SK-N-SH (cell line): ENCODE measurements around the gene ZC3H7A. TPM values are rescaled to one million over a fixed set of nuclear protein-coding genes. Genes with fewer than 3 reads are reported as not detected.
A peak's percentile ranks its signal among the peaks of the same experiment; 100 is the strongest.

Source experiments
- CTCF ChIA-PET: fragments of 300-600, 350-600 bp; formaldehyde crosslinking; extraction: SDS; loops from one replicate; lab custom pipeline; 2021; lab: Yijun Ruan, JAX
- POLR2A ChIA-PET: fragments of 350-600 bp; sonication (Branson Sonifier 250); formaldehyde crosslinking; extraction: SDS; loops from one replicate; lab custom pipeline; 2020; ENCODE audit warnings: antibody characterized with exemption, inconsistent platforms; lab: Yijun Ruan, JAX
- DNase-seq: peaks from one replicate; pipeline ENCODE4 v3.0.0; 2012
- H2AFZ ChIP-seq: fragments of 200-600 bp; sonication (generic); 2 replicates; pipeline ENCODE4 v1.8.1; 2016; ENCODE audit warnings: antibody characterized with exemption, mild to moderate bottlenecking, low read depth
- H3F3A ChIP-seq: fragments of 200-600 bp; sonication (generic); replicated peaks from 2 replicates; pipeline ENCODE3; 2016; ENCODE audit warnings: antibody characterized with exemption, mild to moderate bottlenecking; ENCODE audit not compliant: insufficient read depth
- H3K27ac ChIP-seq, 2 experiments: fragments of 200-500 bp in 1 of 2; fragments of 200-600 bp in 1 of 2; sonication (Bioruptor generic) in 1 of 2; sonication (generic), shearing (Covaris generic) in 1 of 2; 2 replicates each; pipeline versions ENCODE4 v1.5.1 to v1.6.1; 2014 to 2016; ENCODE audit warnings: low read depth in 2 of 2, inconsistent platforms in 1 of 2, low read length in 1 of 2, mild to moderate bottlenecking in 1 of 2, mixed read lengths in 1 of 2
- H3K27me3 ChIP-seq: fragments of 200-600 bp; sonication (generic), shearing (Covaris generic); 2 replicates; pipeline ENCODE4 v1.6.1; 2016; ENCODE audit warnings: mixed run types; ENCODE audit not compliant: insufficient read depth
- H3K36me3 ChIP-seq, 2 experiments: fragments of 200-500 bp in 1 of 2; fragments of 200-600 bp in 1 of 2; sonication (Bioruptor generic) in 1 of 2; sonication (generic) in 1 of 2; replicated peaks in 1 of 2; 2 replicates each; pipeline versions ENCODE3 to v1.5.1; 2014 to 2016; ENCODE audit warnings: low read length in 1 of 2, mild to moderate bottlenecking in 1 of 2; ENCODE audit not compliant: insufficient read depth in 2 of 2, control insufficient read depth in 1 of 2
- H3K4me1 ChIP-seq, 2 experiments: fragments of 200-500 bp in 1 of 2; fragments of 200-600 bp in 1 of 2; sonication (Bioruptor generic) in 1 of 2; sonication (generic), shearing (Covaris generic) in 1 of 2; 2 replicates each; pipeline versions ENCODE4 v1.5.1 to v1.6.1; 2014 to 2016; ENCODE audit warnings: low read depth in 1 of 2, low read length in 1 of 2, mixed run types in 1 of 2; ENCODE audit not compliant: insufficient read depth in 2 of 2, control insufficient read depth in 1 of 2
- H3K4me2 ChIP-seq: fragments of 200-600 bp; sonication (generic), shearing (Covaris generic); 2 replicates; pipeline ENCODE4 v1.6.1; 2017; ENCODE audit warnings: mixed run types
- H3K4me3 ChIP-seq, 2 experiments: fragments of 200-500 bp in 1 of 2; fragments of 200-600 bp in 1 of 2; sonication (Bioruptor generic) in 1 of 2; sonication (generic), shearing (Covaris generic) in 1 of 2; 2 replicates each; pipeline versions ENCODE4 v1.5.1 to v1.8.1; 2014 to 2016; ENCODE audit warnings: low read depth in 2 of 2, inconsistent platforms in 1 of 2, low read length in 1 of 2, mild to moderate bottlenecking in 1 of 2, mixed read lengths in 1 of 2, moderate library complexity in 1 of 2
- H3K79me2 ChIP-seq: fragments of 200-600 bp; sonication (generic); 2 replicates; pipeline ENCODE4 v1.8.1; 2017; ENCODE audit warnings: mild to moderate bottlenecking; ENCODE audit not compliant: insufficient read depth
- H3K9ac ChIP-seq: fragments of 200-600 bp; sonication (generic); 2 replicates; pipeline ENCODE4 v1.6.1; 2017; ENCODE audit warnings: mixed run types
- H3K9me2 ChIP-seq: fragments of 200-600 bp; sonication (generic); 2 replicates; pipeline ENCODE4 v1.6.1; 2017; ENCODE audit warnings: mixed run types
- H3K9me3 ChIP-seq: fragments of 200-600 bp; sonication (generic); 2 replicates; pipeline ENCODE4 v1.6.1; 2017; ENCODE audit warnings: mixed run types, mild to moderate bottlenecking, moderate library complexity
- H4K20me1 ChIP-seq: fragments of 200-600 bp; sonication (generic); 2 replicates; pipeline ENCODE4 v1.6.1; 2017; ENCODE audit warnings: mild to moderate bottlenecking, mixed run types; ENCODE audit not compliant: insufficient read depth
- CHD2 ChIP-seq: fragments of 150-350 bp; IDR thresholded peaks from 2 replicates; pipeline ENCODE4 v1.6.1; 2018; ENCODE audit warnings: low read length; ENCODE audit not compliant: partially characterized antibody
- CTCF ChIP-seq: fragments of 200-600 bp; sonication (generic); IDR thresholded peaks from 2 replicates; pipeline ENCODE4 v1.6.1; 2017; ENCODE audit warnings: antibody characterized with exemption, mild to moderate bottlenecking, moderate library complexity
- ELF1 ChIP-seq: IDR thresholded peaks from 2 replicates; pipeline ENCODE4 v1.4.0; 2012
- EP300 ChIP-seq, 2 experiments: IDR thresholded peaks; 2 replicates each; pipeline versions ENCODE4 v1.4.0 to v1.6.1; 2012; ENCODE audit warnings: borderline replicate concordance in 1 of 2, low read depth in 1 of 2, low read length in 1 of 2
- FOSL2 ChIP-seq: IDR thresholded peaks from 2 replicates; pipeline ENCODE4 v1.4.0; 2012; ENCODE audit warnings: low read depth, mild to moderate bottlenecking, moderate library complexity, borderline replicate concordance
- FOXJ3 ChIP-seq: sonication (generic); formaldehyde crosslinking; IDR thresholded peaks from 2 replicates; pipeline ENCODE4 v1.5.1; 2020; ENCODE audit warnings: mild to moderate bottlenecking, missing genetic modification reagents
- GABPA ChIP-seq: IDR thresholded peaks from 2 replicates; pipeline ENCODE4 v1.4.0; 2012; ENCODE audit warnings: low read depth, mild to moderate bottlenecking
- GATA2 ChIP-seq: sonication (generic); formaldehyde crosslinking; IDR thresholded peaks from 2 replicates; pipeline ENCODE4 v1.5.0; 2020; ENCODE audit warnings: mild to moderate bottlenecking, missing genetic modification reagents
- MEF2A ChIP-seq: IDR thresholded peaks from 2 replicates; pipeline ENCODE4 v1.4.0; 2012; ENCODE audit warnings: low read depth, borderline replicate concordance
- MXI1 ChIP-seq: IDR thresholded peaks from 2 replicates; pipeline ENCODE4 v1.6.1; 2012; ENCODE audit warnings: mild to moderate bottlenecking, low read depth, low read length, improper control_type of control experiment
- NFIC ChIP-seq: IDR thresholded peaks from 2 replicates; pipeline ENCODE4 v1.4.0; 2012; ENCODE audit warnings: borderline replicate concordance
- NRF1 ChIP-seq: IDR thresholded peaks from 2 replicates; pipeline ENCODE4 v1.6.1; 2012; ENCODE audit warnings: low read depth, mild to moderate bottlenecking, low read length
- PBX3 ChIP-seq: IDR thresholded peaks from 2 replicates; pipeline ENCODE4; 2012
- RAD21 ChIP-seq: IDR thresholded peaks from 2 replicates; pipeline ENCODE4 v1.6.1; 2012; ENCODE audit warnings: mild to moderate bottlenecking, low read length
- RCOR1 ChIP-seq: fragments of 150-350 bp; IDR thresholded peaks from 2 replicates; pipeline ENCODE4 v1.6.1; 2017; ENCODE audit warnings: antibody characterized with exemption, low read length
- REST ChIP-seq: IDR thresholded peaks from 2 replicates; pipeline ENCODE4 v1.6.1; 2012; ENCODE audit warnings: mild to moderate bottlenecking, low read depth, low read length, moderate library complexity
- RFX5 ChIP-seq: IDR thresholded peaks from 2 replicates; pipeline ENCODE4 v1.6.1; 2012; ENCODE audit warnings: mild to moderate bottlenecking, improper control_type of control experiment, low read length
- RXRA ChIP-seq: IDR thresholded peaks from 2 replicates; pipeline ENCODE4 v1.4.0; 2012; ENCODE audit warnings: low read depth, mild to moderate bottlenecking, borderline replicate concordance
- SIN3A ChIP-seq: IDR thresholded peaks from 2 replicates; pipeline ENCODE4 v1.6.1; 2012; ENCODE audit warnings: low read depth, mild to moderate bottlenecking, low read length, moderate library complexity, borderline replicate concordance
- TAF1 ChIP-seq: IDR thresholded peaks from 2 replicates; pipeline ENCODE4 v1.6.1; 2012; ENCODE audit warnings: low read depth, mild to moderate bottlenecking, low read length, moderate library complexity, borderline replicate concordance
- TCF12 ChIP-seq: IDR thresholded peaks from 2 replicates; pipeline ENCODE4 v1.4.0; 2012
- YY1 ChIP-seq: IDR thresholded peaks from 2 replicates; pipeline ENCODE4 v1.4.0; 2012; ENCODE audit warnings: low read depth, mild to moderate bottlenecking
- WGBS: methylation state at CpG from one replicate; pipeline ENCODE4 v1.1.6; 2017; ENCODE audit warnings: low lambda C conversion rate; 5-methylcytosine and 5-hydroxymethylcytosine counted together
- polyA plus RNA-seq, 3 experiments: library from polyadenylated mRNA; depleted of rRNA; stranded (reverse); fragments of >200 nt; gene quantifications; 2 replicates each; pipeline ENCODE4 v1.2.3, GENCODE V29; 2012
- TF ChIP-seq, protein P1 (sequence below): IDR thresholded peaks from 2 replicates; pipeline ENCODE4 v1.4.0; 2012; ENCODE audit warnings: low read depth, borderline replicate concordance
- TF ChIP-seq, protein P2 (sequence below): fragments of 150-350 bp; IDR thresholded peaks from 2 replicates; pipeline ENCODE4 v1.6.1; 2016; ENCODE audit warnings: mild to moderate bottlenecking, low read depth, low read length

ZC3H7A gene
- polyA plus RNA-seq, 1 of the 3 experiments (the other 2 are of a cell fraction): 31.9 TPM

- Histone ChIP-seq H3K9me3 (no peaks in the 10 kb centered on the region), H3F3A (peaks cover 9% of the 10 kb centered on the region), H3K79me2 (peaks cover 50% of the 10 kb centered on the region), H3K36me3 (peaks cover 3 to 10% of the 10 kb centered on the region in 2 experiments), H3K27ac (peak within 1 kb of the TSS; percentile 78 to 88), H3K9me2 (no peaks in the 10 kb centered on the region), H3K4me3 (peak within 1 kb of the TSS; percentile 72 to 87), H3K27me3 (no peaks in the 10 kb centered on the region), H3K9ac (peak within 1 kb of the TSS; percentile 87), H3K4me1 (peaks cover 6 to 14% of the 10 kb centered on the region in 2 experiments; a peak in 3 of 4 replicates), H2AFZ (peak within 1 kb of the TSS; percentile 88), H4K20me1 (peaks cover 39% of the 10 kb centered on the region), H3K4me2 (peak within 1 kb of the TSS; percentile 93)
- POLR2A ChIA-PET: interaction anchor here (0.6 to 2.1 kb wide), 8 partner anchors 8 to 472 kb away, joined by 3 to 16 read pairs (median 4); partner anchors contain the start of gene ZC3H7A
- WGBS: 4% methylated on average over 52 of the region's 96 CpGs
- peak; percentile 98 for DNase-seq
- CTCF ChIA-PET: interaction anchor here (0.7 to 4.2 kb wide), 6 partner anchors 20 to 346 kb away, joined by 3 to 20 read pairs (median 4); partner anchors contain the start of gene ZC3H7A
- TF ChIP-seq, protein P1, sequence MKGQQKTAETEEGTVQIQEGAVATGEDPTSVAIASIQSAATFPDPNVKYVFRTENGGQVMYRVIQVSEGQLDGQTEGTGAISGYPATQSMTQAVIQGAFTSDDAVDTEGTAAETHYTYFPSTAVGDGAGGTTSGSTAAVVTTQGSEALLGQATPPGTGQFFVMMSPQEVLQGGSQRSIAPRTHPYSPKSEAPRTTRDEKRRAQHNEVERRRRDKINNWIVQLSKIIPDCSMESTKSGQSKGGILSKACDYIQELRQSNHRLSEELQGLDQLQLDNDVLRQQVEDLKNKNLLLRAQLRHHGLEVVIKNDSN: no peak
- TF ChIP-seq GATA2 (CRISPR knock-in tag): no peak
- no peak for TF ChIP-seq YY1
- no peak for TF ChIP-seq TCF12
- no peak for TF ChIP-seq NFIC
- TF ChIP-seq RAD21: no peak
- TF ChIP-seq CHD2: peak; percentile 23
- peak; percentile 76 for TF ChIP-seq NRF1
- TF ChIP-seq RXRA: peak; percentile 73; the same call in 1 of the 2 replicates
- TF ChIP-seq FOSL2: no peak
- TF ChIP-seq CTCF: no peak
- no peak for TF ChIP-seq RFX5
- TF ChIP-seq FOXJ3: peak; percentile 49; the same call in 1 of the 2 replicates
- TF ChIP-seq SIN3A: no peak
- 0 out of 2 replicates have a peak, but pooled peaks have one; percentile 3 for TF ChIP-seq REST
- TF ChIP-seq, protein P2, sequence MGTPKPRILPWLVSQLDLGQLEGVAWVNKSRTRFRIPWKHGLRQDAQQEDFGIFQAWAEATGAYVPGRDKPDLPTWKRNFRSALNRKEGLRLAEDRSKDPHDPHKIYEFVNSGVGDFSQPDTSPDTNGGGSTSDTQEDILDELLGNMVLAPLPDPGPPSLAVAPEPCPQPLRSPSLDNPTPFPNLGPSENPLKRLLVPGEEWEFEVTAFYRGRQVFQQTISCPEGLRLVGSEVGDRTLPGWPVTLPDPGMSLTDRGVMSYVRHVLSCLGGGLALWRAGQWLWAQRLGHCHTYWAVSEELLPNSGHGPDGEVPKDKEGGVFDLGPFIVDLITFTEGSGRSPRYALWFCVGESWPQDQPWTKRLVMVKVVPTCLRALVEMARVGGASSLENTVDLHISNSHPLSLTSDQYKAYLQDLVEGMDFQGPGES: no peak
- TF ChIP-seq TAF1: peak; percentile 85
- TF ChIP-seq GABPA: no peak
- TF ChIP-seq RCOR1: no peak
- peak; percentile 29; the same call in 1 of the 2 replicates for TF ChIP-seq MXI1
- TF ChIP-seq ELF1: 0 out of 2 replicates have a peak, but pooled peaks have one; percentile 36
- no peak for TF ChIP-seq PBX3
- peak in 1 of 2 experiments; percentile 29; a peak in 1 of 4 replicates for TF ChIP-seq EP300 (IDR thresholded peaks at IDR 0.05; ENCODE audit: borderline replicate concordance in 1 of 2, low read depth in 1 of 2, low read length in 1 of 2)
- no peak for TF ChIP-seq MEF2A
These were observed 54.3 kb downstream of the ZC3H7A start, which contains the start of gene TXNDC11 for GRCh38 chr16:11742536-11743307. TSS of gene TXNDC11 (minus strand) at chr16:11742857. CDS start at chr16:11742730, 127 bp downstream.
